Peyer's patch (tissue), 4 donors: ENCODE measurements around the gene TNS4.

ENCODE experiments used
- CTCF ChIP-seq, 6 experiments: fragments of 450-650 bp in 4 of 6; fragments of 200-600 bp in 2 of 6; sonication (generic) in 1 of 6; IDR thresholded peaks; one replicate each; pipeline ENCODE4 v1.5.1; 2017 to 2019; ENCODE audit warnings: antibody characterized with exemption in 6 of 6, mild to moderate bottlenecking in 3 of 6, moderate library complexity in 1 of 6
- POLR2A ChIP-seq, 2 donors: fragments of 450-650 bp; IDR thresholded peaks; one replicate each; pipeline ENCODE4 v1.5.1; 2017; ENCODE audit warnings: antibody characterized with exemption in 2 of 2, mild to moderate bottlenecking in 2 of 2, moderate library complexity in 2 of 2

- TF ChIP-seq POLR2A (IDR thresholded peaks at IDR 0.05) (no peak), CTCF (IDR thresholded peaks at IDR 0.05) (no peak)
Observed at GRCh38 chr17:40460968-40461731, 40.3 kb downstream of the TNS4 start.
